OCI-LY7 (cell line): ENCODE data around the gene PLPPR3. TPM values are rescaled to one million over a fixed set of nuclear protein-coding genes. Genes with fewer than 3 reads are reported as not detected.

ENCODE experiments used
- BruUV-seq: library from RNA; stranded (reverse); fragments of 400-500 nt; replicated peaks from 2 replicates; lab custom pipeline; 2021; lab: Mats Ljungman, UMichigan
- CTCF ChIA-PET: fragments of 300-600 bp; sonication (Branson Sonifier 250); formaldehyde crosslinking; loops from one replicate; lab custom pipeline; 2022; ENCODE audit warnings: antibody characterized with exemption; ENCODE audit not compliant: unreplicated experiment; lab: Charles Lee
- POLR2A ChIA-PET: fragments of 300-600 bp; sonication (Branson Sonifier 250); formaldehyde crosslinking; loops from one replicate; lab custom pipeline; 2022; ENCODE audit warnings: antibody characterized with exemption; lab: Charles Lee
- DNase-seq: peaks from one replicate; pipeline ENCODE4 v3.0.0-alpha.2; 2015; ENCODE audit warnings: low spot score
- H2AFZ ChIP-seq: fragments of 200-600 bp; sonication (generic), shearing (Covaris generic); 2 replicates; pipeline ENCODE4 v1.6.1; 2014; ENCODE audit warnings: mild to moderate bottlenecking, antibody characterized with exemption, low read length, moderate library complexity
- H3K27ac ChIP-seq: fragments of 200-600 bp; sonication (generic); 2 replicates; pipeline ENCODE4 v1.5.1; 2014; ENCODE audit warnings: mixed run types, low read depth, mild to moderate bottlenecking, moderate library complexity, low read length, inconsistent platforms; ENCODE audit not compliant: poor library complexity, severe bottlenecking
- H3K36me3 ChIP-seq: fragments of 200-600 bp; sonication (generic); 2 replicates; pipeline ENCODE4 v1.6.1; 2014; ENCODE audit warnings: mild to moderate bottlenecking, antibody characterized with exemption, low read length, moderate library complexity, mixed read lengths; ENCODE audit not compliant: insufficient read depth
- H3K4me1 ChIP-seq: fragments of 200-600 bp; sonication (generic); 2 replicates; pipeline ENCODE4 v1.5.1; 2014; ENCODE audit warnings: mild to moderate bottlenecking, low read length; ENCODE audit not compliant: insufficient read depth, poor library complexity, severe bottlenecking
- H3K4me2 ChIP-seq: fragments of 200-600 bp; sonication (generic); 2 replicates; pipeline ENCODE4 v1.6.1; 2014; ENCODE audit warnings: mild to moderate bottlenecking, low read length
- H3K4me3 ChIP-seq: fragments of 200-600 bp; sonication (generic); 2 replicates; pipeline ENCODE4 v1.5.1; 2014; ENCODE audit warnings: mild to moderate bottlenecking, low read depth, low read length; ENCODE audit not compliant: poor library complexity, severe bottlenecking
- H3K79me2 ChIP-seq: fragments of 200-600 bp; sonication (generic); 2 replicates; pipeline ENCODE4 v1.6.1; 2016; ENCODE audit warnings: low read depth, mild to moderate bottlenecking, low read length, moderate library complexity, mixed read lengths; ENCODE audit not compliant: insufficient read depth
- H3K9me2 ChIP-seq: fragments of 200-600 bp; sonication (generic); 2 replicates; pipeline ENCODE4 v1.6.1; 2016; ENCODE audit warnings: mild to moderate bottlenecking, low read length, mixed read lengths; ENCODE audit not compliant: insufficient read depth
- H3K9me3 ChIP-seq: fragments of 200-600 bp; sonication (generic); 2 replicates; pipeline ENCODE4 v1.6.1; 2014; ENCODE audit warnings: mild to moderate bottlenecking, mixed run types, low read length, mixed read lengths
- H4K20me1 ChIP-seq: fragments of 200-600 bp; sonication (generic); 2 replicates; pipeline ENCODE4 v1.6.1; 2014; ENCODE audit warnings: mild to moderate bottlenecking, antibody characterized with exemption, low read length, moderate library complexity, mixed read lengths; ENCODE audit not compliant: insufficient read depth
- EZH2phosphoT487 ChIP-seq: fragments of 200-600 bp; sonication (generic); IDR thresholded peaks from 2 replicates; pipeline ENCODE4 v1.6.1; 2018; ENCODE audit warnings: low read depth, borderline replicate concordance, mild to moderate bottlenecking, mixed run types, antibody characterized with exemption, low read length, moderate library complexity, mixed read lengths
- intact Hi-C: fragments of 100-400 bp; cut with micrococcal nuclease; formaldehyde crosslinking; loops from one replicate; pipeline ENCODE4 v1.10.0; 2022; ENCODE audit not compliant: unreplicated experiment
- total RNA-seq, 2 experiments: library from RNA; depleted of rRNA in 1 of 2; stranded (reverse); fragments of >200 nt in 1 of 2; shearing (Covaris generic) in 1 of 2; gene quantifications; 2 replicates each; pipeline ENCODE4 v1.2.3, GENCODE V29; 2014 to 2022
- TF ChIP-seq, protein P1 (sequence below): fragments of 200-600 bp; sonication (generic); conservative IDR thresholded peaks from 2 replicates; pipeline ENCODE4 v1.5.1; 2014; ENCODE audit warnings: mild to moderate bottlenecking, antibody characterized with exemption, low read length, moderate library complexity, mixed read lengths

The PLPPR3 gene
- total RNA-seq, 2 experiments from 2014 or later: not detected

DNA sequence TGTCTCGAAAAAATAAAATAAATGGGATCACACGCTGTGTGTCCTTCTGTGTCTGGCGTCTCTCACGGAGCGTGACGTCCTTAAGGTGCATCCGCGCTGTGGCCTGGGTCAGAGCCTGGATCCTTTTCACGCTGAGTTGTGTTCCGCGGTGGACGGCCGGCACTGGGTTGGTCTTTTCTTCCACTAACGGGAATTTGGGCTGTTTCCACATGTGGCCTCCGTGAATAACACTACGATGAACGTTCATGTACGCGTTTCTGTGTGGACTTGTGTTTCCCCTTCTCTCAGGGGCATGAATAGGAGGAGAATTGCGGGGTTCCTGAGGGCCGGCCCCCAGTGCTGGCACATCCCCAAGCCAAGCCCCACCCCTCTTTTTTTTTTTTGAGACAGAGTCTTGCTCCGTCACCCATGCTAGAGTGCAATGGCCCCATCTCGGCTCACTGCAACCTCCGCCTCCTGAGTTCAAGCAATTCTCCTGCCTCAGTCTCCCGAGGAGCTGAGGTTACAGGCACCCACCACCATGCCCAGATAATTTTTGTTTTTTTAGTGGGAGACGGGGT is 30.7 kb downstream of the PLPPR3 start:
- peaks cover under 1% of the 10 kb centered on the region for H3K4me1 ChIP-seq
- H3K9me2 ChIP-seq: no peaks in the 10 kb centered on the region
- no peak overlapping the region for H2AFZ ChIP-seq
- intact Hi-C loops: no loop called here
- ChIA-PET POLR2A (no interaction called here), CTCF (interaction anchor here (0.6 kb wide), 1 partner anchor 109 kb away, joined by 3 read pairs; no protein-coding TSS in a partner anchor)
- H3K36me3 ChIP-seq: no peaks in the 10 kb centered on the region
- H3K9me3 ChIP-seq: no peaks in the 10 kb centered on the region
- no peak overlapping the region for H3K27ac ChIP-seq
- H4K20me1 ChIP-seq: no peaks in the 10 kb centered on the region
- BruUV-seq: no TSS peak
- TF ChIP-seq, protein P1, sequence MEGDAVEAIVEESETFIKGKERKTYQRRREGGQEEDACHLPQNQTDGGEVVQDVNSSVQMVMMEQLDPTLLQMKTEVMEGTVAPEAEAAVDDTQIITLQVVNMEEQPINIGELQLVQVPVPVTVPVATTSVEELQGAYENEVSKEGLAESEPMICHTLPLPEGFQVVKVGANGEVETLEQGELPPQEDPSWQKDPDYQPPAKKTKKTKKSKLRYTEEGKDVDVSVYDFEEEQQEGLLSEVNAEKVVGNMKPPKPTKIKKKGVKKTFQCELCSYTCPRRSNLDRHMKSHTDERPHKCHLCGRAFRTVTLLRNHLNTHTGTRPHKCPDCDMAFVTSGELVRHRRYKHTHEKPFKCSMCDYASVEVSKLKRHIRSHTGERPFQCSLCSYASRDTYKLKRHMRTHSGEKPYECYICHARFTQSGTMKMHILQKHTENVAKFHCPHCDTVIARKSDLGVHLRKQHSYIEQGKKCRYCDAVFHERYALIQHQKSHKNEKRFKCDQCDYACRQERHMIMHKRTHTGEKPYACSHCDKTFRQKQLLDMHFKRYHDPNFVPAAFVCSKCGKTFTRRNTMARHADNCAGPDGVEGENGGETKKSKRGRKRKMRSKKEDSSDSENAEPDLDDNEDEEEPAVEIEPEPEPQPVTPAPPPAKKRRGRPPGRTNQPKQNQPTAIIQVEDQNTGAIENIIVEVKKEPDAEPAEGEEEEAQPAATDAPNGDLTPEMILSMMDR: no peak
- TF ChIP-seq EZH2phosphoT487: no peak
- H3K79me2 ChIP-seq: no peaks in the 10 kb centered on the region
- DNase-seq: no peak
- no peak overlapping the region for H3K4me2 ChIP-seq
- no peak overlapping the region for H3K4me3 ChIP-seq

- Histone ChIP-seq H3K36me3 (no peaks in the 10 kb centered on the region), H3K9me3 (no peaks in the 10 kb centered on the region), H2AFZ (no peak overlapping the region), H3K79me2 (no peaks in the 10 kb centered on the region), H3K4me1 (no peaks in the 10 kb centered on the region), H3K27ac (no peak overlapping the region), H4K20me1 (no peaks in the 10 kb centered on the region), H3K4me2 (no peak overlapping the region), H3K4me3 (no peak overlapping the region), H3K9me2 (no peaks in the 10 kb centered on the region)
- ChIA-PET CTCF (no interaction called here), POLR2A (no interaction called here)
- TF ChIP-seq EZH2phosphoT487: no peak
- TF ChIP-seq, protein P1: no peak
- intact Hi-C loops: no loop called here
- no TSS peak for BruUV-seq
- DNase-seq: no peak
Measured at GRCh38 chr19:789701-790060, 32.1 kb downstream of the PLPPR3 start.

GRCh38 chr19:788983-789700 is 32.6 kb downstream of the PLPPR3 start:
- ChIA-PET CTCF (no interaction called here), POLR2A (no interaction called here)
- H3K79me2 ChIP-seq: no peaks in the 10 kb centered on the region
- H3K36me3 ChIP-seq: no peaks in the 10 kb centered on the region
- H3K9me3 ChIP-seq: no peaks in the 10 kb centered on the region
- no peak overlapping the region for H3K4me3 ChIP-seq
- H4K20me1 ChIP-seq: no peaks in the 10 kb centered on the region
- no peak overlapping the region for H3K4me2 ChIP-seq
- no peak for TF ChIP-seq EZH2phosphoT487
- TF ChIP-seq, protein P1: no peak
- no peak overlapping the region for H2AFZ ChIP-seq
- DNase-seq: no peak
- H3K9me2 ChIP-seq: no peaks in the 10 kb centered on the region
- no peaks in the 10 kb centered on the region for H3K4me1 ChIP-seq
- intact Hi-C loops: no loop called here
- no TSS peak for BruUV-seq
- H3K27ac ChIP-seq: no peak overlapping the region
